ENCODE results near the gene ENO1.

- no peak for TF ChIP-seq CTCF (IDR thresholded peaks at IDR 0.05)
- no peak for TF ChIP-seq POLR2A (IDR thresholded peaks at IDR 0.05)
Observed at GRCh38 chr1:8879922-8880676, 1.6 kb upstream of the ENO1 start.
